Measurements from ENCODE around the gene MPO. TPM values are rescaled to one million over a fixed set of nuclear protein-coding genes. Genes with fewer than 3 reads are reported as not detected.

MPO gene
- total RNA-seq, 4 donors from 2014 or later: 0.24 to 0.45 TPM; not detected in 2

DNA sequence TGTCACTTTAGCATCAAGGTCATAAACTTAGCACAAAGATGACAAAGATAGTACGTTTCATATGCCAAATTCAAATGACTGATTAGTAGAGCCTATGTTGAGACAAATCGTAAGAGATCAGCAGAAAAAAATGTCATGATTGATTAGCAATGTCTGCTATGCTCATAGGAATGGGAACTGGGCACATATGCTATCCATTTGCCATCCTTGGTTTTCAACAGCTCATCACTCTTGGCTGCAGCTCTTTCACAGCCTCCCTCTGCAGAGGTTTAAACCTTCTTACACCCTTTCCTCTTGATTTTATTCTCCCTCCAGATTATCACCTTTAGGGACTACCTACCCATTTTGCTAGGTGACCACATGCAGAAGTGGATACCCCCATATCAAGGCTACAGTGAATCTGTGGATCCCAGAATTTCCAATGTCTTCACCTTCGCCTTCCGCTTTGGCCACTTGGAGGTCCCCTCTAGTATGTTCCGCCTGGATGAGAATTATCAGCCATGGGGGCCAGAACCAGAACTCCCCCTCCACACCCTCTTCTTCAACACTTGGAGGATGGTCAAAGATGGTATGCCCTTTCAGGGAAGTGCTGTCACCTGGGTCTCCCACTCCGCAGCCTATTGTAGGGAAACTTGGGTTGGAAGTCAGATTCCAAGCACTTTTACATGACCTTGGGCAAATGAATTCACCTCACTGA lies 16.2 kb downstream of the MPO start:
- DNase-seq: no peak
- Histone ChIP-seq H3K36me3 (no peaks in the 10 kb centered on the region), H3K27me3 (no peaks in the 10 kb centered on the region), H3K9me3 (no peaks in the 10 kb centered on the region), H3K27ac (no peak overlapping the region), H3K4me3 (replicated peaks in 1 of 3) (no peak overlapping the region), H3K4me1 (no peaks in the 10 kb centered on the region)
- intact Hi-C loops (cut with DNase I): no loop called here
- WGBS, 2 donors: 81 to 85% methylated on average over 6 of the region's 6 CpGs
- TF ChIP-seq POLR2A (IDR thresholded peaks at IDR 0.05) (no peak), CTCF (IDR thresholded peaks at IDR 0.05) (no peak)

- DNase-seq: no peak
- Histone ChIP-seq H3K4me3 (replicated peaks in 1 of 3) (no peak overlapping the region), H3K4me1 (no peaks in the 10 kb centered on the region), H3K27me3 (no peaks in the 10 kb centered on the region), H3K9me3 (no peaks in the 10 kb centered on the region), H3K27ac (no peak overlapping the region), H3K36me3 (no peaks in the 10 kb centered on the region)
- WGBS, 2 donors: 77 to 85% methylated on average over 1 of the region's 1 CpG
- intact Hi-C loops (cut with DNase I): no loop called here
- TF ChIP-seq POLR2A (IDR thresholded peaks at IDR 0.05): no peak
- no peak for TF ChIP-seq CTCF (IDR thresholded peaks at IDR 0.05)
Observed at GRCh38 chr17:58263773-58264172, 17.0 kb downstream of the MPO start.

DNA sequence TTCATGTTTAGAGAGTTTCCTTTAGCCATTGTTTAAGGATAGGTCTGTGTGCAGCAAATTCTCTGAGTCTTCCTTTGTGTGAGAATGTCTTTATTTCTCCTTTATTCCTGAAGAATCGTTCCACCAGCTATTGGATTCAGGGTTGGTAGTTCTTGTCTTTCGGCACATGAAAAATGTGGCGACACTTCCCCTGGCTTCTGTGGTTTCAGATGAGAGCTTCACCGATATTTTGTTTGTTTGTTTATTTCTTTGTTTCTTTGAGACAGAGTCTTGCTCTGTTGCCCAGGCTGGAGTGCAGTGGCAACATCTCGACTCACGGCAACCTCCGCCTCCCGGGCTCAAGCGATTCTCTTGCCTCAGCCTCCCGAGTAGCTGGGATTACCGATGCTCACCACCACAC lies 18.6 kb downstream of the MPO start:
- Histone ChIP-seq H3K4me3 (replicated peaks in 1 of 3) (no peak overlapping the region), H3K9me3 (no peaks in the 10 kb centered on the region), H3K4me1 (no peaks in the 10 kb centered on the region), H3K27ac (no peak overlapping the region), H3K27me3 (no peaks in the 10 kb centered on the region), H3K36me3 (no peaks in the 10 kb centered on the region)
- TF ChIP-seq POLR2A (IDR thresholded peaks at IDR 0.05) (no peak), CTCF (IDR thresholded peaks at IDR 0.05) (no peak)
- DNase-seq: no peak
- intact Hi-C loops (cut with DNase I): no loop called here
- WGBS, 2 donors: 89 to 91% methylated on average over 11 of the region's 11 CpGs

- no peaks in the 10 kb centered on the region for H3K27me3 ChIP-seq
- no peaks in the 10 kb centered on the region for H3K9me3 ChIP-seq
- no peaks in the 10 kb centered on the region for H3K36me3 ChIP-seq
- intact Hi-C loops (cut with DNase I): no loop called here
- 16 to 20% methylated on average over 8 of the region's 8 CpGs for WGBS, 2 donors
- H3K4me1 ChIP-seq: no peaks in the 10 kb centered on the region
- TF ChIP-seq CTCF (IDR thresholded peaks at IDR 0.05) (no peak), POLR2A (IDR thresholded peaks at IDR 0.05) (no peak)
- DNase-seq: no peak
- H3K27ac ChIP-seq: no peak overlapping the region
- H3K4me3 ChIP-seq (replicated peaks in 1 of 3): no peak overlapping the region
Observed at GRCh38 chr17:58254803-58255202, 25.9 kb downstream of the MPO start.

DNA sequence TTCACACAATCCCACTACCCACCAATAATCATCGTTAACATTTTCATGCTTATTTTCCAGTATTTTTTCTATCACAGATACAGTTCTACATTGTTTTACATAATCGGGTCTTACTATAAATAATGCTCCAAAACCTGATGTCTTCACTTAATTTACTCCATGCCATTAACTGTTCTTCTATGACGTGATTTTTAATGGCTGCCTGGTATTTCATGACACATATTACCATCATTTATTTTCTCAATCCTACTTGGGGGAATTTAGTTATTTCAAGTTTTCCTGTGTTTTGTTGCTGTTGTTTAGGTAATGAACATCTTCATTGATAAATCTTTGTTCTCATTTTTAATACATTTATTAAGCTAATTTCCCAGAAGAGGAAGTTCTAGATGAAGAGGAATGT lies 27.7 kb downstream of the MPO start:
- no peak overlapping the region for H3K27ac ChIP-seq
- H3K9me3 ChIP-seq: no peaks in the 10 kb centered on the region
- H3K4me3 ChIP-seq (replicated peaks in 1 of 3): no peak overlapping the region
- H3K27me3 ChIP-seq: no peaks in the 10 kb centered on the region
- 87 to 88% methylated on average over 3 of the region's 3 CpGs for WGBS, 2 donors
- DNase-seq: no peak
- H3K4me1 ChIP-seq: peaks cover 4 to 7% of the 10 kb centered on the region in 2 donors
- intact Hi-C loops (cut with DNase I): no loop called here
- no peaks in the 10 kb centered on the region for H3K36me3 ChIP-seq
- no peak for TF ChIP-seq CTCF (IDR thresholded peaks at IDR 0.05)
- no peak for TF ChIP-seq POLR2A (IDR thresholded peaks at IDR 0.05)

All from thyroid gland (tissue), 4 donors.